Activated CD8-positive, alpha-beta T cell treated with anti-CD3 and anti-CD28 coated beads, Interleukin-2, amount 10 ng/mL, durations not matched to agents 7 days and 5 days (primary cell): ENCODE measurements around the gene CWF19L2. TPM values are rescaled to one million over a fixed set of nuclear protein-coding genes. Genes with fewer than 3 reads are reported as not detected.
"Not testable (repeated sequence)": the region's sequence is repeated elsewhere in the genome, so short reads cannot be mapped to it uniquely, and the experiment has no call there.

Experiments
- ATAC-seq: fragments of 150-1000 bp; cut with Tn5 transposase; one replicate; pipeline ENCODE4 v1.10.0; 2021; ENCODE audit warnings: moderate library complexity
- CTCF ChIA-PET: fragments of 350-600 bp; sonication (Branson Sonifier 250); formaldehyde crosslinking; loops from one replicate; lab custom pipeline; 2021; ENCODE audit warnings: antibody characterized with exemption; lab: Charles Lee
- POLR2A ChIA-PET: fragments of 350-600 bp; sonication (Branson Sonifier 250); formaldehyde crosslinking; loops from one replicate; lab custom pipeline; 2021; ENCODE audit warnings: antibody characterized with exemption; lab: Charles Lee
- DNase-seq: peaks from one replicate; pipeline ENCODE4 v3.0.0-alpha.2; 2020
- H3K27ac Mint-ChIP-seq: one replicate; pipeline ENCODE4 v1.8.0; 2021; ENCODE audit warnings: mild to moderate bottlenecking, mixed read lengths
- H3K27me3 Mint-ChIP-seq: one replicate; pipeline ENCODE4 v1.8.0; 2021; ENCODE audit warnings: low read depth, mixed read lengths
- H3K36me3 Mint-ChIP-seq: one replicate; pipeline ENCODE4 v1.8.0; 2021; ENCODE audit warnings: low read depth, mixed read lengths
- H3K4me1 Mint-ChIP-seq: one replicate; pipeline ENCODE4 v1.8.0; 2021; ENCODE audit warnings: low read depth, mixed read lengths
- H3K4me3 Mint-ChIP-seq: one replicate; pipeline ENCODE4 v1.8.0; 2021; ENCODE audit warnings: mild to moderate bottlenecking, mixed read lengths
- H3K9me3 Mint-ChIP-seq: one replicate; pipeline ENCODE4 v1.8.0; 2022; ENCODE audit warnings: mixed read lengths; ENCODE audit not compliant: insufficient read depth
- total RNA-seq, 2 experiments: library from RNA; stranded (reverse); gene quantifications; one replicate each; pipeline ENCODE4 v1.2.3, GENCODE V29; 2021

The CWF19L2 gene
- total RNA-seq, 2 experiments from 2014 or later: 15.5 TPM

GRCh38 chr11:107430525-107430924, 27.1 kb downstream of the CWF19L2 start:
- H3K9me3 Mint-ChIP-seq: no peaks in the 10 kb centered on the region
- ChIA-PET CTCF (no interaction called here), POLR2A (no interaction called here)
- no peak overlapping the region for H3K4me3 Mint-ChIP-seq
- H3K27me3 Mint-ChIP-seq: no peaks in the 10 kb centered on the region
- peaks cover 5% of the 10 kb centered on the region for H3K4me1 Mint-ChIP-seq
- no peak overlapping the region for H3K27ac Mint-ChIP-seq
- DNase-seq: no peak
- H3K36me3 Mint-ChIP-seq: peaks cover 26% of the 10 kb centered on the region
- ATAC-seq: no peak

- H3K27ac Mint-ChIP-seq: no peak overlapping the region
- CTCF ChIA-PET: interaction anchor here (1.1 kb wide), 1 partner anchor 24 kb away, joined by 3 read pairs; no protein-coding TSS in a partner anchor
- POLR2A ChIA-PET: no interaction called here
- no peak overlapping the region for H3K4me3 Mint-ChIP-seq
- no peak for ATAC-seq
- no peaks in the 10 kb centered on the region for H3K27me3 Mint-ChIP-seq
- no peaks in the 10 kb centered on the region for H3K9me3 Mint-ChIP-seq
- peaks cover 26% of the 10 kb centered on the region for H3K36me3 Mint-ChIP-seq
- H3K4me1 Mint-ChIP-seq: peaks cover 5% of the 10 kb centered on the region
- DNase-seq: no peak
These were observed 29.9 kb downstream of the CWF19L2 start for GRCh38 chr11:107427569-107428180.

- ATAC-seq: no peak
- H3K36me3 Mint-ChIP-seq: peaks cover 31% of the 10 kb centered on the region
- H3K27me3 Mint-ChIP-seq: no peaks in the 10 kb centered on the region
- ChIA-PET POLR2A (no interaction called here), CTCF (no interaction called here)
- H3K4me3 Mint-ChIP-seq: no peak overlapping the region
- H3K9me3 Mint-ChIP-seq: no peaks in the 10 kb centered on the region
- DNase-seq: no peak
- H3K4me1 Mint-ChIP-seq: no peaks in the 10 kb centered on the region
- no peak overlapping the region for H3K27ac Mint-ChIP-seq
These were observed 44.3 kb downstream of the CWF19L2 start for GRCh38 chr11:107413352-107413751.

GRCh38 chr11:107408762-107409211, 48.8 kb downstream of the CWF19L2 start:
- no peak for ATAC-seq
- Mint-ChIP-seq H3K36me3 (peaks cover 24% of the 10 kb centered on the region), H3K4me1 (no peaks in the 10 kb centered on the region), H3K27ac (no peak overlapping the region), H3K27me3 (no peaks in the 10 kb centered on the region), H3K9me3 (no peaks in the 10 kb centered on the region), H3K4me3 (no peak overlapping the region)
- ChIA-PET CTCF (interaction anchor here (0.9 kb wide), 1 partner anchor 9 kb away, joined by 3 read pairs; no protein-coding TSS in a partner anchor), POLR2A (no interaction called here)
- DNase-seq: no peak

GRCh38 chr11:107405260-107405659, 52.4 kb downstream of the CWF19L2 start:
- no peaks in the 10 kb centered on the region for H3K4me1 Mint-ChIP-seq
- H3K36me3 Mint-ChIP-seq: peaks cover 24% of the 10 kb centered on the region
- H3K9me3 Mint-ChIP-seq: no peaks in the 10 kb centered on the region
- ATAC-seq: no peak
- no peak overlapping the region for H3K27ac Mint-ChIP-seq
- POLR2A ChIA-PET: no interaction called here
- CTCF ChIA-PET: no interaction called here
- H3K27me3 Mint-ChIP-seq: no peaks in the 10 kb centered on the region
- DNase-seq: no peak
- no peak overlapping the region for H3K4me3 Mint-ChIP-seq

GRCh38 chr11:107401131-107401530, 56.5 kb downstream of the CWF19L2 start:
- H3K27me3 Mint-ChIP-seq, ATAC-seq, H3K9me3 Mint-ChIP-seq, POLR2A ChIA-PET, H3K4me3 Mint-ChIP-seq, H3K4me1 Mint-ChIP-seq, H3K27ac Mint-ChIP-seq, DNase-seq, CTCF ChIA-PET: not testable (repeated sequence)
- H3K36me3 Mint-ChIP-seq: peaks cover 42% of the 10 kb centered on the region

GRCh38 chr11:107397357-107397756, 60.3 kb downstream of the CWF19L2 start:
- ATAC-seq (no peak), DNase-seq (no peak)
- Mint-ChIP-seq H3K36me3 (peaks cover 34% of the 10 kb centered on the region), H3K4me1 (no peaks in the 10 kb centered on the region), H3K27ac (no peak overlapping the region), H3K27me3 (no peaks in the 10 kb centered on the region), H3K4me3 (no peak overlapping the region), H3K9me3 (no peaks in the 10 kb centered on the region)
- ChIA-PET POLR2A (no interaction called here), CTCF (no interaction called here)

GRCh38 chr11:107392611-107393010, 65.0 kb downstream of the CWF19L2 start:
- ChIA-PET POLR2A (no interaction called here), CTCF (no interaction called here)
- H3K27ac Mint-ChIP-seq: no peak overlapping the region
- H3K9me3 Mint-ChIP-seq: no peaks in the 10 kb centered on the region
- H3K4me1 Mint-ChIP-seq: no peaks in the 10 kb centered on the region
- H3K4me3 Mint-ChIP-seq: no peak overlapping the region
- H3K36me3 Mint-ChIP-seq: peaks cover 34% of the 10 kb centered on the region
- ATAC-seq (no peak), DNase-seq (no peak)
- no peaks in the 10 kb centered on the region for H3K27me3 Mint-ChIP-seq

GRCh38 chr11:107390701-107391100, 66.9 kb downstream of the CWF19L2 start:
- ATAC-seq, H3K27me3 Mint-ChIP-seq, H3K27ac Mint-ChIP-seq, POLR2A ChIA-PET, CTCF ChIA-PET, H3K4me3 Mint-ChIP-seq, H3K4me1 Mint-ChIP-seq, H3K9me3 Mint-ChIP-seq, DNase-seq: not testable (repeated sequence)
- H3K36me3 Mint-ChIP-seq: peaks cover 32% of the 10 kb centered on the region

GRCh38 chr11:107387666-107388065, 70.0 kb downstream of the CWF19L2 start:
- no peak for DNase-seq
- Mint-ChIP-seq H3K9me3 (no peaks in the 10 kb centered on the region), H3K36me3 (peaks cover 32% of the 10 kb centered on the region), H3K4me1 (peaks cover 7% of the 10 kb centered on the region), H3K27ac (no peak overlapping the region), H3K27me3 (no peaks in the 10 kb centered on the region), H3K4me3 (no peak overlapping the region)
- CTCF ChIA-PET: no interaction called here
- POLR2A ChIA-PET: no interaction called here
- no peak for ATAC-seq

GRCh38 chr11:107385361-107385981, 72.2 kb downstream of the CWF19L2 start:
- no peaks in the 10 kb centered on the region for H3K9me3 Mint-ChIP-seq
- H3K4me3 Mint-ChIP-seq: no peak overlapping the region
- H3K27ac Mint-ChIP-seq: no peak overlapping the region
- no peak for ATAC-seq
- CTCF ChIA-PET: no interaction called here
- peaks cover 7% of the 10 kb centered on the region for H3K4me1 Mint-ChIP-seq
- DNase-seq: no peak
- POLR2A ChIA-PET: no interaction called here
- no peaks in the 10 kb centered on the region for H3K27me3 Mint-ChIP-seq
- peaks cover 16% of the 10 kb centered on the region for H3K36me3 Mint-ChIP-seq

- POLR2A ChIA-PET: no interaction called here
- H3K4me1 Mint-ChIP-seq: peaks cover 7% of the 10 kb centered on the region
- peaks cover 9% of the 10 kb centered on the region for H3K36me3 Mint-ChIP-seq
- no peak overlapping the region for H3K4me3 Mint-ChIP-seq
- DNase-seq: no peak
- CTCF ChIA-PET: interaction anchor here (0.7 kb wide), 1 partner anchor 14 kb away, joined by 3 read pairs; no protein-coding TSS in a partner anchor
- no peaks in the 10 kb centered on the region for H3K9me3 Mint-ChIP-seq
- H3K27ac Mint-ChIP-seq: no peak overlapping the region
- no peaks in the 10 kb centered on the region for H3K27me3 Mint-ChIP-seq
- no peak for ATAC-seq
These were observed 73.3 kb downstream of the CWF19L2 start for GRCh38 chr11:107384144-107384852.
